ENCODE data around the gene ZNRF2.

DNA sequence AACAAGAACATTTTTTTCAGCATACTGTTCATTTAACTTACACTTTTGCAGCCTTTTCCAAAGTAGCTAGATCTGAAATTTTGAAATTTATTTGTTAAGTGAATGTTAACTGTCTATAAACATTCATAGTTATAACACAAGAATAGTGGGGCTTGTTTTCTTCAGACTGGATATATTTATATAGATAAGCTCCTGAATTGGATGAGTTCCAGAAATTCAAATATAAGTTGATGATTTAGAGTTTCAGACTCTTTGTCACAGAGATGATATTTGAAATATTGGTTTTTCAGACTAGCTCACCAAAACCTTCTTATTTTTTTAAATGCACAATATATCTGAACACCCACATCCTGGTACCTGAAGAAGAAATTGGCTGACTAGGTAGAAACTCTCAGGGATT lies 44.0 kb downstream of the ZNRF2 start:
- TF ChIP-seq, protein P1, sequence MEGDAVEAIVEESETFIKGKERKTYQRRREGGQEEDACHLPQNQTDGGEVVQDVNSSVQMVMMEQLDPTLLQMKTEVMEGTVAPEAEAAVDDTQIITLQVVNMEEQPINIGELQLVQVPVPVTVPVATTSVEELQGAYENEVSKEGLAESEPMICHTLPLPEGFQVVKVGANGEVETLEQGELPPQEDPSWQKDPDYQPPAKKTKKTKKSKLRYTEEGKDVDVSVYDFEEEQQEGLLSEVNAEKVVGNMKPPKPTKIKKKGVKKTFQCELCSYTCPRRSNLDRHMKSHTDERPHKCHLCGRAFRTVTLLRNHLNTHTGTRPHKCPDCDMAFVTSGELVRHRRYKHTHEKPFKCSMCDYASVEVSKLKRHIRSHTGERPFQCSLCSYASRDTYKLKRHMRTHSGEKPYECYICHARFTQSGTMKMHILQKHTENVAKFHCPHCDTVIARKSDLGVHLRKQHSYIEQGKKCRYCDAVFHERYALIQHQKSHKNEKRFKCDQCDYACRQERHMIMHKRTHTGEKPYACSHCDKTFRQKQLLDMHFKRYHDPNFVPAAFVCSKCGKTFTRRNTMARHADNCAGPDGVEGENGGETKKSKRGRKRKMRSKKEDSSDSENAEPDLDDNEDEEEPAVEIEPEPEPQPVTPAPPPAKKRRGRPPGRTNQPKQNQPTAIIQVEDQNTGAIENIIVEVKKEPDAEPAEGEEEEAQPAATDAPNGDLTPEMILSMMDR (IDR thresholded peaks at IDR 0.05; ENCODE audit: insufficient read depth, low read length, poor library complexity, severe bottlenecking) = no peak
- no peak for TF ChIP-seq EZH2phosphoT487 (conservative IDR thresholded peaks at IDR 0.05; ENCODE audit: low read length)

Measured in SU-DHL-6 (cell line).